Osteoblast (primary cell): Measurements from ENCODE around the gene CD200. TPM values are rescaled to one million over a fixed set of nuclear protein-coding genes. Genes with fewer than 3 reads are reported as not detected.

Experiments used
- DNase-seq: peaks from one replicate; pipeline ENCODE4 v3.0.0; 2011; ENCODE audit warnings: low spot score, mixed read lengths; ENCODE audit not compliant: insufficient read length; ENCODE audit errors: missing footprints
- H2AFZ ChIP-seq: 2 replicates; pipeline ENCODE4 v1.6.0; 2011; ENCODE audit warnings: mild to moderate bottlenecking, low read length
- H3K27ac ChIP-seq: 2 replicates; pipeline ENCODE4 v1.5.1; 2011; ENCODE audit warnings: mild to moderate bottlenecking, low read depth, low read length, moderate library complexity
- H3K27me3 ChIP-seq: 2 replicates; pipeline ENCODE4 v1.6.0; 2012; ENCODE audit warnings: mild to moderate bottlenecking, control low read depth, inconsistent platforms, low read length, moderate library complexity; ENCODE audit not compliant: insufficient read depth
- H3K36me3 ChIP-seq: 2 replicates; pipeline ENCODE4 v1.5.1; 2011; ENCODE audit warnings: mild to moderate bottlenecking, low read length, control low read depth, moderate library complexity; ENCODE audit not compliant: insufficient read depth
- H3K4me1 ChIP-seq: 2 replicates; pipeline ENCODE4 v1.5.1; 2011; ENCODE audit warnings: mild to moderate bottlenecking, low read length, control low read depth, moderate library complexity; ENCODE audit not compliant: insufficient read depth
- H3K4me2 ChIP-seq: 2 replicates; pipeline ENCODE4 v1.6.0; 2011; ENCODE audit warnings: mild to moderate bottlenecking, low read length; ENCODE audit not compliant: insufficient read depth
- H3K4me3 ChIP-seq: fragments of 200-600 bp; sonication (generic); 3 replicates; pipeline ENCODE4 v1.5.1; 2012; ENCODE audit warnings: mild to moderate bottlenecking, low read length, inconsistent platforms; ENCODE audit not compliant: insufficient read depth
- H3K79me2 ChIP-seq: 2 replicates; pipeline ENCODE4 v1.6.0; 2012; ENCODE audit warnings: mild to moderate bottlenecking, low read length, control low read depth, inconsistent platforms; ENCODE audit not compliant: insufficient read depth
- H3K9me3 ChIP-seq: 2 replicates; pipeline ENCODE4 v1.5.1; 2011; ENCODE audit warnings: low read depth, low read length, control low read depth
- H4K20me1 ChIP-seq: 2 replicates; pipeline ENCODE4 v1.6.0; 2012; ENCODE audit warnings: mild to moderate bottlenecking, low read length, control low read depth; ENCODE audit not compliant: insufficient read depth
- total RNA-seq: library from RNA; depleted of rRNA; stranded (reverse); fragments of >200 nt; gene quantifications from 2 replicates; pipeline ENCODE4 v1.2.3, GENCODE V29; 2012
- TF ChIP-seq, protein P1 (sequence below): IDR thresholded peaks from 2 replicates; pipeline ENCODE4 v1.5.1; 2011; ENCODE audit warnings: mild to moderate bottlenecking, low read depth, low read length, moderate library complexity; ENCODE audit errors: extremely low read depth

CD200 gene, protein sequence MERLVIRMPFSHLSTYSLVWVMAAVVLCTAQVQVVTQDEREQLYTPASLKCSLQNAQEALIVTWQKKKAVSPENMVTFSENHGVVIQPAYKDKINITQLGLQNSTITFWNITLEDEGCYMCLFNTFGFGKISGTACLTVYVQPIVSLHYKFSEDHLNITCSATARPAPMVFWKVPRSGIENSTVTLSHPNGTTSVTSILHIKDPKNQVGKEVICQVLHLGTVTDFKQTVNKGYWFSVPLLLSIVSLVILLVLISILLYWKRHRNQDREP
- 1.5 and 3.3 TPM in 2 replicates for total RNA-seq

DNA sequence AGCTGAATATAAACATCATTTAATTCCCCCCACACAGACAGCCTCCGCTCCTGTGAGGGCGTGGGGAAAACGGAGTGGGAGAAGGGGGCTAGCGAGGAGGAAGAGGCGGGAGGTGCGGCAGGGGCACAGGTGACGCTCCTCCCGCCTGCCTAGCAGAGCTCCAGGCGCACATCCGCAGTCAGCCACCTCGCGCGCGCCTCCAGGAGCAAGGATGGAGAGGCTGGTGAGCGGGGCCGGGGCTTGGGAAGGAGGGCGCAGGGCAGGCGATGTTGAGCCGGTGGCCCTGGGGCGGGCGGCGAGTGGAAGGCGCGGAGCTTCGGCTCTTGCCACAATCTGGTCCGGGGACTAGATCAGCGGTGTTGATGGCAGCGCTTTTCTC lies at the start of gene CD200:
Gene CD200, plus strand, starts transcription at position 155 of the 379 bp plus-strand sequence. Its CDS starts 57 bp downstream, at position 212.
- no peak within 1 kb of the TSS for H3K27ac ChIP-seq
- peak within 1 kb of the TSS; percentile 81 for H3K4me2 ChIP-seq
- peaks cover 2% of the 10 kb centered on the region for H3K4me1 ChIP-seq
- DNase-seq, result peak; percentile 66
- no peaks in the 10 kb centered on the region for H3K79me2 ChIP-seq
- peak within 1 kb of the TSS; percentile 70 for H3K4me3 ChIP-seq
- H2AFZ ChIP-seq, result peak within 1 kb of the TSS; percentile 84
- TF ChIP-seq, protein P1, sequence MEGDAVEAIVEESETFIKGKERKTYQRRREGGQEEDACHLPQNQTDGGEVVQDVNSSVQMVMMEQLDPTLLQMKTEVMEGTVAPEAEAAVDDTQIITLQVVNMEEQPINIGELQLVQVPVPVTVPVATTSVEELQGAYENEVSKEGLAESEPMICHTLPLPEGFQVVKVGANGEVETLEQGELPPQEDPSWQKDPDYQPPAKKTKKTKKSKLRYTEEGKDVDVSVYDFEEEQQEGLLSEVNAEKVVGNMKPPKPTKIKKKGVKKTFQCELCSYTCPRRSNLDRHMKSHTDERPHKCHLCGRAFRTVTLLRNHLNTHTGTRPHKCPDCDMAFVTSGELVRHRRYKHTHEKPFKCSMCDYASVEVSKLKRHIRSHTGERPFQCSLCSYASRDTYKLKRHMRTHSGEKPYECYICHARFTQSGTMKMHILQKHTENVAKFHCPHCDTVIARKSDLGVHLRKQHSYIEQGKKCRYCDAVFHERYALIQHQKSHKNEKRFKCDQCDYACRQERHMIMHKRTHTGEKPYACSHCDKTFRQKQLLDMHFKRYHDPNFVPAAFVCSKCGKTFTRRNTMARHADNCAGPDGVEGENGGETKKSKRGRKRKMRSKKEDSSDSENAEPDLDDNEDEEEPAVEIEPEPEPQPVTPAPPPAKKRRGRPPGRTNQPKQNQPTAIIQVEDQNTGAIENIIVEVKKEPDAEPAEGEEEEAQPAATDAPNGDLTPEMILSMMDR, result no peak
- no peaks in the 10 kb centered on the region for H3K36me3 ChIP-seq
- peaks cover 46% of the 10 kb centered on the region for H3K27me3 ChIP-seq
- H3K9me3 ChIP-seq, result no peaks in the 10 kb centered on the region
- H4K20me1 ChIP-seq, result no peaks in the 10 kb centered on the region

DNA sequence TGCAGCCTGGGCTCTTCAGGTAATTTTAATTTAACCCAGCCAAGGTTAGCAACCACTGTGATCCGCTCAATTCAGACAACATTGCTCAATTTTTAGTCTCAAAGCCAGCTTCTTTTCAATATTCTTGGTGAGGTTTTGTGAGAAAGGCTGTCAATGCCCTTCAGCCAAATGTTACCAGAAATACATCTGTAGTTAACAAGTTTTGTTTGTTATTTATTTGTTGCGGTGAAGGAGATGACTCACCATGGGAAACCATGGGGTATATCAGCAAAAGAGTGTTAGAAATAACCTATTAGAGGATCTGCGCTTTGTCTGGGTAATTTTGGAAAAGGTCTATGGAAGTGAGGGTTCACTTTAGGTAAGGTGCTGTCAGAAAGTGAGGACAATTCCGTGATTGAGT lies 43.9 kb upstream of the CD200 start:
- no peak overlapping the region for H3K4me2 ChIP-seq
- no peaks in the 10 kb centered on the region for H3K36me3 ChIP-seq
- H3K27ac ChIP-seq, result no peak overlapping the region
- no peak overlapping the region for H3K4me3 ChIP-seq
- H3K9me3 ChIP-seq, result no peaks in the 10 kb centered on the region
- no peaks in the 10 kb centered on the region for H4K20me1 ChIP-seq
- H2AFZ ChIP-seq, result no peak overlapping the region
- H3K79me2 ChIP-seq, result no peaks in the 10 kb centered on the region
- DNase-seq, result no peak
- TF ChIP-seq, protein P1, result no peak
- peaks cover 6% of the 10 kb centered on the region for H3K4me1 ChIP-seq
- peaks cover 2% of the 10 kb centered on the region for H3K27me3 ChIP-seq

DNA sequence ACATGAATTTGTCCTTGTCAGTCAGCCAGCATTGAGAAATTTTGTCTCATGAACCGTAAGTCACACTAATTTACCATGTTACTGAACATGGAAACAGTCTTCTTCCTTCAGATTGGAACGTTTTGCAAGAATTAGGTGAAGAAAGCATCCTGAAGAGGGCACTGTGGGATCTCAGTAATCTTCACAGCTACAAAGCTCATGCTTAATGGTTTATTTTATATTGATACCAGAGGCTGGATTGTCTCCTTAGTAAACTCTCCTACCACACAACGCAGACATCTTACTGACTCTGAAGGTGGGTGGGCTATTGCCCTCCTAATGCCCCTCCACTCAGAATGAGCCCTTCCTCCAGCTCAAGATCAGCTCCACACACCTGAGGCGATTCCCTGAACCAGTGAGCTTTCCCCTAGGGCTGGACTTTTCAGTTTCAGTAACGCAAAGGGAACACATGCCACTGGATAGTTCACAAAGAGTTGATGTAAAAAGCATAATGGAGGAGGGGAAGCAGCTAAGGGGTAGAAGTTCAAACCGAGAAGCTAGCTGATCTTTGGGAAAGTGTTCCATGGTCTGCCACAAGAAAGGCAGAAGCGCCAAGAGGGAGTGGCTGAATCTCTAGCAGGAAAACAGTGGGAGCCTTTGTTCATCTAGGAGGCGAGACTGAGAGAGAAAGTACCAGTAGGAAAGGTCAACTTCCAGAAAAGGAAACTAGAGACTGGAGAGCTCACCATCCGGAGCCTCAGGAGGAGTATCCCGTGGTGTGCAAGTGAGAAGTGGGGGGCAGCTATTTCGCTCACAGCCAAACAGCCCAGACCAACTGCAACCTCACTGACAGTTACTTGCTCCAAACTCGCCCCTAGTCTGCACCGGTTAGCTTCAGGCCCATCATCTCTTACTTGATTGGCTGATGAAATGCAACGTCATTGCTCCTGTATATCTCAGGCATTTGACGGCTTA lies 39.3 kb upstream of the CD200 start, which contains the start of gene SLC9C1:
Gene SLC9C1, minus strand, starts transcription at position 849 of the 954 bp plus-strand sequence. CDS start 7,425 bp downstream, outside the sequence.
- Histone ChIP-seq H3K4me1 (peaks cover 8% of the 10 kb centered on the region), H4K20me1 (no peaks in the 10 kb centered on the region), H3K9me3 (no peaks in the 10 kb centered on the region), H3K4me2 (peak within 1 kb of the TSS; percentile 99), H3K4me3 (peak within 1 kb of the TSS; percentile 85), H3K36me3 (no peaks in the 10 kb centered on the region), H3K27me3 (peaks cover 2% of the 10 kb centered on the region), H3K79me2 (no peaks in the 10 kb centered on the region), H2AFZ (peak within 1 kb of the TSS; percentile 99), H3K27ac (peak within 1 kb of the TSS; percentile 54)
- TF ChIP-seq, protein P1, result peak; percentile 76
- peak; percentile 84 for DNase-seq

DNA sequence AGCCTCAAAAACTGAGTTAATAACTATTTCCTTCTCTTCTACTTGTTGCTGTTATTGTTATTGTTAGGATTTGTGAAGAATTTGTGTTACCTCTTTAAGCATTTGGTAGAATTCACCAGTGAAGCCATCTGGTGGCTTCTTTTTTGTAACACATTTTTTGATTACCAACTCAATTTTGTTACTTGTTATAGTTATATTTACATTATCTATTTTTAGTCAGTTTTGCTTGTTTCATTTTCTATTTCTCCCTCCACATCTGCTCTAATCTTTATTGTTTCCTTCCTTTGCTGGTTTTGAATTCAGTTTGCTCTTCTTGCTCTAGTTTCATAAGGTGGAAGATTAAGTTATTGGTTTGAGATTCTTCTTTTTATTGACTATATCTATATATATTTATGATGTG lies 35.2 kb upstream of the CD200 start:
- Histone ChIP-seq H3K4me3 (no peak overlapping the region), H3K36me3 (no peaks in the 10 kb centered on the region), H3K79me2 (no peaks in the 10 kb centered on the region), H3K4me1 (peaks cover 9% of the 10 kb centered on the region), H3K27ac (no peak overlapping the region), H3K9me3 (no peaks in the 10 kb centered on the region), H2AFZ (no peak overlapping the region), H3K4me2 (no peak overlapping the region), H4K20me1 (no peaks in the 10 kb centered on the region), H3K27me3 (peaks cover 5% of the 10 kb centered on the region)
- TF ChIP-seq, protein P1, result no peak
- no peak for DNase-seq
